ENCODE measurements around the gene MAML3. TPM values are rescaled to one million over a fixed set of nuclear protein-coding genes. Genes with fewer than 3 reads are reported as not detected.

Gene MAML3
- total and polyA plus RNA-seq, 9 donors: 11.1 to 23.8 (median 14.9) TPM

DNA sequence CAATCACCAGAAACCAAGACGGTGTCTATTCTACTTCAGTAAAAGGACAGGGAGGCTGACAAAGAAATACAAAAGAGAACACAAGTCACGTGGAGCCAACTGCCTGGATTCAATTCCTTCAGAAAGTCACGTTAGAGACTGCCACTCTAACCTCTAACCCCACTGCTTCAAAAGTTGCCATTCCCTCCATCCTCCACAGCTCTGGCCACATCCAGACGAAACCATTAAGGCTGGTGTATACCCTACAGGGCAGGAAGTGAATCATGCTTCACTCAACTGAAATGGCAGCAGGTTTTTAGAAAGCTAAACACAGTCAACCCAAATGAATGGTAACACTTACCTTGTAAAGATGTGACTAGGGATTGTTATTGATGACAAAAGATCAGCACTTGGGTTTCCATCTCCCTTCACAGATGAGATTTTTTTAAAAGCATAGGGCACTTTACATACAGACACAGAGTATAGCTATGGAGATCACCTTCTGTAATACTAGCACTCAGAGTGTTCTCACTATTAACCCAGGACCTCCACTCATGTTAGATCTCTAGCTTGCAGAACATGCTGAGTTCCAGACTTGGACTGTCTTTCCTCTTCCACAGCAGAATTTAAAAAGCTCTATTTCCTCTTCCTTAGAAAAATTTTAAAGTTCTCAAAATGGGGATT is 37.4 kb downstream of the MAML3 start:
- WGBS, 3 donors: 90 to 93% (median 91%) methylated on average over 4 of the region's 4 CpGs

DNA sequence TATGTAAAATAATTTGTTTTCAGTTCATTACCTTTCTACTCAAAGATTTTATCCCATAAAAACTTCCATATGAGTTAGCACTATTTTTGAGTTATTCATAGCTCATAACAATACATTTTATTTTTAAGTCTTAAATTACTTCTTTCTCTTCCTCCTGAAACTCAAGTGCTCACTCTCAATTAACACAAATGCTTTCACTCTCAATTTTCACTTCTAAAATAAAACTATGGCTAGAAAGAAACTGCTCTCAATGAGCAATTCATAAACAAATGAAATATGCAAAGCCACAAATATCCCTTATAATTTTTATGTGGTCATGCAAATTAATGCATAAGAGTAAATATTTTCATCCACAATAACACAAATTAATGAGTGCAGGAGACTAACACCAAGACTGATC is 38.8 kb downstream of the MAML3 start:
- Histone ChIP-seq H3K36me3 (no peaks in the 10 kb centered on the region), H3K27ac (no peak overlapping the region), H3K27me3 (no peaks in the 10 kb centered on the region), H3K4me1 (ENCODE audit: insufficient read depth) (no peaks in the 10 kb centered on the region), H3K9me3 (no peaks in the 10 kb centered on the region), H3K4me3 (no peak overlapping the region)
- intact Hi-C loops (cut with DNase I): no loop called here
- no peak for DNase-seq
- TF ChIP-seq, protein P1, sequence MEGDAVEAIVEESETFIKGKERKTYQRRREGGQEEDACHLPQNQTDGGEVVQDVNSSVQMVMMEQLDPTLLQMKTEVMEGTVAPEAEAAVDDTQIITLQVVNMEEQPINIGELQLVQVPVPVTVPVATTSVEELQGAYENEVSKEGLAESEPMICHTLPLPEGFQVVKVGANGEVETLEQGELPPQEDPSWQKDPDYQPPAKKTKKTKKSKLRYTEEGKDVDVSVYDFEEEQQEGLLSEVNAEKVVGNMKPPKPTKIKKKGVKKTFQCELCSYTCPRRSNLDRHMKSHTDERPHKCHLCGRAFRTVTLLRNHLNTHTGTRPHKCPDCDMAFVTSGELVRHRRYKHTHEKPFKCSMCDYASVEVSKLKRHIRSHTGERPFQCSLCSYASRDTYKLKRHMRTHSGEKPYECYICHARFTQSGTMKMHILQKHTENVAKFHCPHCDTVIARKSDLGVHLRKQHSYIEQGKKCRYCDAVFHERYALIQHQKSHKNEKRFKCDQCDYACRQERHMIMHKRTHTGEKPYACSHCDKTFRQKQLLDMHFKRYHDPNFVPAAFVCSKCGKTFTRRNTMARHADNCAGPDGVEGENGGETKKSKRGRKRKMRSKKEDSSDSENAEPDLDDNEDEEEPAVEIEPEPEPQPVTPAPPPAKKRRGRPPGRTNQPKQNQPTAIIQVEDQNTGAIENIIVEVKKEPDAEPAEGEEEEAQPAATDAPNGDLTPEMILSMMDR (IDR thresholded peaks at IDR 0.05): no peak
- TF ChIP-seq POLR2A (IDR thresholded peaks at IDR 0.05) (no peak), EP300 (IDR thresholded peaks at IDR 0.05) (no peak)

More for the DNA sequence above, 37.4 kb downstream of the MAML3 start:
- no peak overlapping the region for H3K4me3 ChIP-seq
- H3K9me3 ChIP-seq: no peaks in the 10 kb centered on the region
- intact Hi-C loops (cut with DNase I): no loop called here
- no peak for DNase-seq
- no peaks in the 10 kb centered on the region for H3K27me3 ChIP-seq
- no peaks in the 10 kb centered on the region for H3K4me1 ChIP-seq (ENCODE audit: insufficient read depth)
- no peak for TF ChIP-seq POLR2A (IDR thresholded peaks at IDR 0.05)
- TF ChIP-seq EP300 (IDR thresholded peaks at IDR 0.05): no peak
- TF ChIP-seq, protein P1 (IDR thresholded peaks at IDR 0.05): no peak
- no peaks in the 10 kb centered on the region for H3K36me3 ChIP-seq
- H3K27ac ChIP-seq: no peak overlapping the region

DNA sequence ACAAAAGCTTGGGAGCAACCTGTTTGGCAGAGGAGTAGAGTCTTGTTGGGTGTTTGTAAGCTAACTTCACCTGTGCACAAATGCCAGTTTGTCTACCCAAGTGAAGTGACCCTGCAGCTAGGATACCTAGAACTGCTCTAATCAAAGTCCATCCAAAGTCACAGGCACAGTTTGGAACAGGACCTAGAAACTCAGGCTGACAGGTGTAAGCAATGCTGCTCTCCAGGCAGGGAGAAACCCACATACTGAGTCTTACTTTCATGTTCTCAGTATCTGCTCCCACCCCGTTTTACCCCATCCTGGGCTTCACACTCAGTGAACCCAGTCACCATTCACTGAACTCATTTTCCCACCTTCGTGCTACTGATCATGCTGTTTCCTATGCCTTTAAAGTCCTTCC is 40.3 kb downstream of the MAML3 start:
- no peaks in the 10 kb centered on the region for H3K27me3 ChIP-seq
- intact Hi-C loops (cut with DNase I): no loop called here
- no peak for DNase-seq
- H3K36me3 ChIP-seq: no peaks in the 10 kb centered on the region
- H3K9me3 ChIP-seq: no peaks in the 10 kb centered on the region
- 80 to 90% (median 86%) methylated on average over 2 of the region's 2 CpGs for WGBS, 3 donors
- TF ChIP-seq, protein P1 (IDR thresholded peaks at IDR 0.05): no peak
- TF ChIP-seq EP300 (IDR thresholded peaks at IDR 0.05) (no peak), POLR2A (IDR thresholded peaks at IDR 0.05) (no peak)
- no peak overlapping the region for H3K27ac ChIP-seq
- no peak overlapping the region for H3K4me3 ChIP-seq
- H3K4me1 ChIP-seq (ENCODE audit: insufficient read depth): no peaks in the 10 kb centered on the region

GRCh38 chr4:140112576-140112975 is 41.4 kb downstream of the MAML3 start:
- Histone ChIP-seq H3K27me3 (no peaks in the 10 kb centered on the region), H3K9me3 (no peaks in the 10 kb centered on the region), H3K36me3 (no peaks in the 10 kb centered on the region), H3K27ac (no peak overlapping the region), H3K4me3 (no peak overlapping the region), H3K4me1 (ENCODE audit: insufficient read depth) (no peaks in the 10 kb centered on the region)
- no peak for DNase-seq
- intact Hi-C loops (cut with DNase I): no loop called here
- TF ChIP-seq, protein P1 (IDR thresholded peaks at IDR 0.05): no peak
- TF ChIP-seq EP300 (IDR thresholded peaks at IDR 0.05): no peak
- no peak for TF ChIP-seq POLR2A (IDR thresholded peaks at IDR 0.05)
- WGBS, 3 donors: 81 to 82% (median 82%) methylated on average over 2 of the region's 2 CpGs
